Measurements from ENCODE around the gene ZNF627.

ZNF627 gene

GRCh38 chr19:11597202-11598102 lies at the start of gene ZNF627:
Gene ZNF627 (plus strand): TSS chr19:11597483. CDS start chr19:11597628, 145 bp downstream.
- DNase-seq (ENCODE audit: low read depth) = peak; percentile 98
- H3K4me3 ChIP-seq (ENCODE audit: low read depth, low read length) = peak within 1 kb of the TSS; percentile 90
- TF ChIP-seq CTCF (IDR thresholded peaks at IDR 0.05; ENCODE audit: low read depth, low read length, missing control alignments) = peak; percentile 13

GRCh38 chr19:11547929-11548700 lies 49.2 kb upstream of the ZNF627 start:
- TF ChIP-seq CTCF (IDR thresholded peaks at IDR 0.05; ENCODE audit: low read depth, low read length, missing control alignments) = no peak
- H3K4me3 ChIP-seq (ENCODE audit: low read depth, low read length) = no peak overlapping the region
- DNase-seq (ENCODE audit: low read depth) = no peak

- H3K4me3 ChIP-seq (ENCODE audit: low read depth, low read length) = no peak overlapping the region
- no peak for TF ChIP-seq CTCF (IDR thresholded peaks at IDR 0.05; ENCODE audit: low read depth, low read length, missing control alignments)
- DNase-seq (ENCODE audit: low read depth) = no peak
These were observed 47.8 kb upstream of the ZNF627 start for GRCh38 chr19:11549386-11549953.

GRCh38 chr19:11550265-11550664 lies 47.0 kb upstream of the ZNF627 start:
- TF ChIP-seq CTCF (IDR thresholded peaks at IDR 0.05; ENCODE audit: low read depth, low read length, missing control alignments) = no peak
- no peak overlapping the region for H3K4me3 ChIP-seq (ENCODE audit: low read depth, low read length)
- DNase-seq (ENCODE audit: low read depth) = no peak

- no peak for DNase-seq (ENCODE audit: low read depth)
- peak; percentile 29 for TF ChIP-seq CTCF (IDR thresholded peaks at IDR 0.05; ENCODE audit: low read depth, low read length, missing control alignments)
- H3K4me3 ChIP-seq (ENCODE audit: low read depth, low read length) = no peak overlapping the region
These were observed 45.6 kb upstream of the ZNF627 start for GRCh38 chr19:11551603-11552235.

GRCh38 chr19:11552666-11553372 lies 44.5 kb upstream of the ZNF627 start:
- TF ChIP-seq CTCF (IDR thresholded peaks at IDR 0.05; ENCODE audit: low read depth, low read length, missing control alignments) = no peak
- DNase-seq (ENCODE audit: low read depth) = no peak
- no peak overlapping the region for H3K4me3 ChIP-seq (ENCODE audit: low read depth, low read length)
